OCI-LY3 (cell line): ENCODE data around the gene TEX14.

Experiments
- H2AFZ ChIP-seq: fragments of 200-600, 300-600 bp; shearing (Covaris generic); 2 replicates; pipeline ENCODE4 v1.6.0; 2014; ENCODE audit warnings: antibody characterized with exemption, low read depth, low read length
- H3K27ac ChIP-seq: fragments of 200-600, 300-600 bp; sonication (generic); 2 replicates; pipeline ENCODE4 v1.5.1; 2014; ENCODE audit warnings: mild to moderate bottlenecking, low read length, moderate library complexity, mixed read lengths
- H3K27me3 ChIP-seq: fragments of 200-600, 300-600 bp; sonication (generic); 2 replicates; pipeline ENCODE4 v1.6.1; 2014; ENCODE audit warnings: low read depth, low read length, mixed read lengths
- H3K36me3 ChIP-seq: fragments of 200-600, 300-600 bp; sonication (generic); replicated peaks from 2 replicates; pipeline ENCODE3; 2014; ENCODE audit warnings: low read depth, low read length, mixed read lengths
- H3K4me1 ChIP-seq: fragments of 300-600, 200-600 bp; sonication (generic); 2 replicates; pipeline ENCODE4 v1.6.1; 2014; ENCODE audit warnings: low read length, mixed read lengths
- H3K4me2 ChIP-seq: fragments of 200-600, 300-600 bp; sonication (generic); 2 replicates; pipeline ENCODE4 v1.6.1; 2014; ENCODE audit warnings: low read length, mixed read lengths
- H3K4me3 ChIP-seq: fragments of 300-600, 200-600 bp; sonication (generic); 2 replicates; pipeline ENCODE4 v1.5.1; 2014; ENCODE audit warnings: antibody characterized with exemption, mild to moderate bottlenecking, low read length, moderate library complexity
- H3K79me2 ChIP-seq: fragments of 300-600, 200-600 bp; shearing (Covaris generic); 2 replicates; pipeline ENCODE4 v1.6.1; 2014; ENCODE audit warnings: mild to moderate bottlenecking, low read length, mixed read lengths
- H3K9ac ChIP-seq: fragments of 300-600, 200-600 bp; shearing (Covaris generic); 2 replicates; pipeline ENCODE4 v1.6.0; 2014; ENCODE audit warnings: mild to moderate bottlenecking, low read length, moderate library complexity
- H3K9me3 ChIP-seq: fragments of 200-600, 300-600 bp; shearing (Covaris generic); 2 replicates; pipeline ENCODE4 v1.6.1; 2014; ENCODE audit warnings: low read length, mixed read lengths; ENCODE audit not compliant: insufficient read depth
- H4K20me1 ChIP-seq: fragments of 200-600, 300-600 bp; sonication (generic); 2 replicates; pipeline ENCODE4 v1.6.1; 2016; ENCODE audit warnings: low read length, mixed read lengths; ENCODE audit not compliant: insufficient read depth
- CTCF ChIP-seq: fragments of 200-600, 300-600 bp; sonication (generic); IDR thresholded peaks from 2 replicates; pipeline ENCODE4 v1.5.1; 2014; ENCODE audit warnings: antibody characterized with exemption, low read length, low read depth
- EZH2phosphoT487 ChIP-seq: fragments of 200-600 bp; shearing (Covaris generic); IDR thresholded peaks from 2 replicates; pipeline ENCODE4 v1.6.1; 2018; ENCODE audit warnings: antibody characterized with exemption, mixed run types, low read depth

TEX14 gene

GRCh38 chr17:58734040-58734439 lies 42.2 kb upstream of the TEX14 start:
- Histone ChIP-seq H3K9me3 (no peaks in the 10 kb centered on the region), H2AFZ (no peak overlapping the region), H3K9ac (no peak overlapping the region), H3K27me3 (no peaks in the 10 kb centered on the region), H3K4me1 (no peaks in the 10 kb centered on the region), H3K79me2 (no peaks in the 10 kb centered on the region), H3K4me3 (no peak overlapping the region), H3K4me2 (no peak overlapping the region), H3K36me3 (peaks cover 3% of the 10 kb centered on the region), H4K20me1 (no peaks in the 10 kb centered on the region), H3K27ac (no peak overlapping the region)
- no peak for TF ChIP-seq EZH2phosphoT487
- TF ChIP-seq CTCF, result no peak

GRCh38 chr17:58730937-58731336 lies 39.1 kb upstream of the TEX14 start:
- Histone ChIP-seq H3K36me3 (peaks cover 6% of the 10 kb centered on the region), H3K4me3 (no peak overlapping the region), H3K4me1 (no peaks in the 10 kb centered on the region), H3K27ac (no peak overlapping the region), H4K20me1 (no peaks in the 10 kb centered on the region), H3K9ac (no peak overlapping the region), H3K9me3 (no peaks in the 10 kb centered on the region), H3K27me3 (no peaks in the 10 kb centered on the region), H3K4me2 (no peak overlapping the region), H3K79me2 (no peaks in the 10 kb centered on the region), H2AFZ (no peak overlapping the region)
- no peak for TF ChIP-seq CTCF
- TF ChIP-seq EZH2phosphoT487, result no peak

GRCh38 chr17:58728798-58729197 lies 37.0 kb upstream of the TEX14 start:
- no peak overlapping the region for H3K4me3 ChIP-seq
- H3K79me2 ChIP-seq, result no peaks in the 10 kb centered on the region
- H2AFZ ChIP-seq, result no peak overlapping the region
- TF ChIP-seq EZH2phosphoT487 (no peak), CTCF (no peak)
- peaks cover 6% of the 10 kb centered on the region for H3K36me3 ChIP-seq
- no peaks in the 10 kb centered on the region for H3K27me3 ChIP-seq
- no peak overlapping the region for H3K4me2 ChIP-seq
- no peak overlapping the region for H3K9ac ChIP-seq
- H3K9me3 ChIP-seq, result no peaks in the 10 kb centered on the region
- no peaks in the 10 kb centered on the region for H4K20me1 ChIP-seq
- no peaks in the 10 kb centered on the region for H3K4me1 ChIP-seq
- H3K27ac ChIP-seq, result no peak overlapping the region

GRCh38 chr17:58722696-58723095 lies 30.9 kb upstream of the TEX14 start:
- Histone ChIP-seq H3K27me3 (no peaks in the 10 kb centered on the region), H3K36me3 (peaks cover 11% of the 10 kb centered on the region), H3K9ac (no peak overlapping the region), H2AFZ (no peak overlapping the region), H3K9me3 (no peaks in the 10 kb centered on the region), H3K79me2 (no peaks in the 10 kb centered on the region), H3K4me3 (no peak overlapping the region), H4K20me1 (no peaks in the 10 kb centered on the region), H3K4me2 (no peak overlapping the region), H3K27ac (no peak overlapping the region), H3K4me1 (peaks cover 7% of the 10 kb centered on the region)
- no peak for TF ChIP-seq CTCF
- TF ChIP-seq EZH2phosphoT487, result no peak
